ENCODE measurements around the gene KRTAP15-1.
A peak's percentile ranks its signal among the peaks of the same experiment; 100 is the strongest.

KRTAP15-1 gene

GRCh38 chr21:30439975-30440374 lies at the start of gene KRTAP15-1:
TSS of gene KRTAP15-1 (plus strand) at chr21:30440275. CDS start at chr21:30440328, 53 bp downstream.
- no peaks in the 10 kb centered on the region for H3K27me3 ChIP-seq (ENCODE audit: control insufficient read depth, insufficient read depth, low read length)
- no peaks in the 10 kb centered on the region for H3K36me3 ChIP-seq (ENCODE audit: control insufficient read depth, insufficient read depth, low read length)
- no peaks in the 10 kb centered on the region for H3K4me1 ChIP-seq (ENCODE audit: control insufficient read depth, insufficient read depth, low read length)
- no peak within 1 kb of the TSS for H3K9ac ChIP-seq (ENCODE audit: low read length)
- H3K4me3 ChIP-seq (ENCODE audit: low read length): no peak within 1 kb of the TSS
- no peak within 1 kb of the TSS for H3K27ac ChIP-seq (ENCODE audit: low read depth, low read length)

GRCh38 chr21:30391492-30392025 lies 48.5 kb upstream of the KRTAP15-1 start:
- H3K4me1 ChIP-seq (ENCODE audit: control insufficient read depth, insufficient read depth, low read length): no peaks in the 10 kb centered on the region
- H3K4me3 ChIP-seq (ENCODE audit: low read length): no peak overlapping the region
- no peaks in the 10 kb centered on the region for H3K27me3 ChIP-seq (ENCODE audit: control insufficient read depth, insufficient read depth, low read length)
- H3K36me3 ChIP-seq (ENCODE audit: control insufficient read depth, insufficient read depth, low read length): no peaks in the 10 kb centered on the region
- no peak overlapping the region for H3K27ac ChIP-seq (ENCODE audit: low read depth, low read length)
- H3K9ac ChIP-seq (ENCODE audit: low read length): no peak overlapping the region

- Histone ChIP-seq H3K27ac (ENCODE audit: low read depth, low read length) (no peak within 1 kb of the TSS), H3K36me3 (ENCODE audit: control insufficient read depth, insufficient read depth, low read length) (no peaks in the 10 kb centered on the region), H3K27me3 (ENCODE audit: control insufficient read depth, insufficient read depth, low read length) (no peaks in the 10 kb centered on the region), H3K4me1 (ENCODE audit: control insufficient read depth, insufficient read depth, low read length) (no peaks in the 10 kb centered on the region), H3K9ac (ENCODE audit: low read length) (no peak within 1 kb of the TSS), H3K4me3 (ENCODE audit: low read length) (no peak within 1 kb of the TSS)
These were observed 44.3 kb upstream of the KRTAP15-1 start, which contains the start of gene KRTAP13-1 for GRCh38 chr21:30395731-30396130. TSS of gene KRTAP13-1 (plus strand) at chr21:30396031. CDS start at chr21:30396087, 56 bp downstream.

- Histone ChIP-seq H3K27me3 (ENCODE audit: control insufficient read depth, insufficient read depth, low read length) (no peaks in the 10 kb centered on the region), H3K36me3 (ENCODE audit: control insufficient read depth, insufficient read depth, low read length) (no peaks in the 10 kb centered on the region), H3K4me1 (ENCODE audit: control insufficient read depth, insufficient read depth, low read length) (no peaks in the 10 kb centered on the region), H3K27ac (ENCODE audit: low read depth, low read length) (no peak overlapping the region), H3K4me3 (ENCODE audit: low read length) (peak overlapping the region; percentile 8), H3K9ac (ENCODE audit: low read length) (no peak overlapping the region)
These were observed 31.1 kb upstream of the KRTAP15-1 start for GRCh38 chr21:30408782-30409494.

- Histone ChIP-seq H3K36me3 (ENCODE audit: control insufficient read depth, insufficient read depth, low read length) (no peaks in the 10 kb centered on the region), H3K27ac (ENCODE audit: low read depth, low read length) (no peak overlapping the region), H3K4me3 (ENCODE audit: low read length) (no peak overlapping the region), H3K27me3 (ENCODE audit: control insufficient read depth, insufficient read depth, low read length) (no peaks in the 10 kb centered on the region), H3K9ac (ENCODE audit: low read length) (no peak overlapping the region), H3K4me1 (ENCODE audit: control insufficient read depth, insufficient read depth, low read length) (no peaks in the 10 kb centered on the region)
These were observed 24.1 kb upstream of the KRTAP15-1 start for GRCh38 chr21:30415993-30416392.

- H3K27me3 ChIP-seq (ENCODE audit: control insufficient read depth, insufficient read depth, low read length): no peaks in the 10 kb centered on the region
- no peak within 1 kb of the TSS for H3K9ac ChIP-seq (ENCODE audit: low read length)
- no peak within 1 kb of the TSS for H3K4me3 ChIP-seq (ENCODE audit: low read length)
- no peak within 1 kb of the TSS for H3K27ac ChIP-seq (ENCODE audit: low read depth, low read length)
- no peaks in the 10 kb centered on the region for H3K36me3 ChIP-seq (ENCODE audit: control insufficient read depth, insufficient read depth, low read length)
- no peaks in the 10 kb centered on the region for H3K4me1 ChIP-seq (ENCODE audit: control insufficient read depth, insufficient read depth, low read length)
These were observed 14.2 kb upstream of the KRTAP15-1 start, which contains the start of gene KRTAP13-3 for GRCh38 chr21:30425826-30426225. TSS of gene KRTAP13-3 (minus strand) at chr21:30425926. CDS start at chr21:30425912, 14 bp downstream.

GRCh38 chr21:30426731-30427130 lies 13.3 kb upstream of the KRTAP15-1 start:
- Histone ChIP-seq H3K4me1 (ENCODE audit: control insufficient read depth, insufficient read depth, low read length) (no peaks in the 10 kb centered on the region), H3K9ac (ENCODE audit: low read length) (no peak overlapping the region), H3K27ac (ENCODE audit: low read depth, low read length) (no peak overlapping the region), H3K27me3 (ENCODE audit: control insufficient read depth, insufficient read depth, low read length) (no peaks in the 10 kb centered on the region), H3K4me3 (ENCODE audit: low read length) (no peak overlapping the region), H3K36me3 (ENCODE audit: control insufficient read depth, insufficient read depth, low read length) (no peaks in the 10 kb centered on the region)

- Histone ChIP-seq H3K4me1 (ENCODE audit: control insufficient read depth, insufficient read depth, low read length) (no peaks in the 10 kb centered on the region), H3K27ac (ENCODE audit: low read depth, low read length) (no peak within 1 kb of the TSS), H3K36me3 (ENCODE audit: control insufficient read depth, insufficient read depth, low read length) (no peaks in the 10 kb centered on the region), H3K9ac (ENCODE audit: low read length) (no peak within 1 kb of the TSS), H3K27me3 (ENCODE audit: control insufficient read depth, insufficient read depth, low read length) (no peaks in the 10 kb centered on the region), H3K4me3 (ENCODE audit: low read length) (no peak within 1 kb of the TSS)
These were observed 9.9 kb upstream of the KRTAP15-1 start, which contains the start of gene KRTAP13-4 for GRCh38 chr21:30430170-30430655. TSS of gene KRTAP13-4 (plus strand) at chr21:30430220. CDS start at chr21:30430276, 56 bp downstream.

GRCh38 chr21:30434033-30434631 lies 5.9 kb upstream of the KRTAP15-1 start:
- H3K4me3 ChIP-seq (ENCODE audit: low read length): no peak overlapping the region
- no peaks in the 10 kb centered on the region for H3K27me3 ChIP-seq (ENCODE audit: control insufficient read depth, insufficient read depth, low read length)
- H3K4me1 ChIP-seq (ENCODE audit: control insufficient read depth, insufficient read depth, low read length): no peaks in the 10 kb centered on the region
- H3K36me3 ChIP-seq (ENCODE audit: control insufficient read depth, insufficient read depth, low read length): no peaks in the 10 kb centered on the region
- no peak overlapping the region for H3K27ac ChIP-seq (ENCODE audit: low read depth, low read length)
- H3K9ac ChIP-seq (ENCODE audit: low read length): no peak overlapping the region

GRCh38 chr21:30437010-30437565 lies 3.0 kb upstream of the KRTAP15-1 start:
- Histone ChIP-seq H3K27ac (ENCODE audit: low read depth, low read length) (no peak overlapping the region), H3K4me1 (ENCODE audit: control insufficient read depth, insufficient read depth, low read length) (no peaks in the 10 kb centered on the region), H3K27me3 (ENCODE audit: control insufficient read depth, insufficient read depth, low read length) (no peaks in the 10 kb centered on the region), H3K4me3 (ENCODE audit: low read length) (no peak overlapping the region), H3K36me3 (ENCODE audit: control insufficient read depth, insufficient read depth, low read length) (no peaks in the 10 kb centered on the region), H3K9ac (ENCODE audit: low read length) (no peak overlapping the region)

- no peaks in the 10 kb centered on the region for H3K36me3 ChIP-seq (ENCODE audit: control insufficient read depth, insufficient read depth, low read length)
- H3K9ac ChIP-seq (ENCODE audit: low read length): no peak overlapping the region
- no peaks in the 10 kb centered on the region for H3K4me1 ChIP-seq (ENCODE audit: control insufficient read depth, insufficient read depth, low read length)
- H3K27me3 ChIP-seq (ENCODE audit: control insufficient read depth, insufficient read depth, low read length): no peaks in the 10 kb centered on the region
- no peak overlapping the region for H3K27ac ChIP-seq (ENCODE audit: low read depth, low read length)
- no peak overlapping the region for H3K4me3 ChIP-seq (ENCODE audit: low read length)
These were observed 3.2 kb downstream of the KRTAP15-1 start for GRCh38 chr21:30443226-30443625.

GRCh38 chr21:30444204-30444603 lies 4.1 kb downstream of the KRTAP15-1 start:
- Histone ChIP-seq H3K4me1 (ENCODE audit: control insufficient read depth, insufficient read depth, low read length) (no peaks in the 10 kb centered on the region), H3K4me3 (ENCODE audit: low read length) (no peak overlapping the region), H3K9ac (ENCODE audit: low read length) (no peak overlapping the region), H3K27me3 (ENCODE audit: control insufficient read depth, insufficient read depth, low read length) (no peaks in the 10 kb centered on the region), H3K27ac (ENCODE audit: low read depth, low read length) (no peak overlapping the region), H3K36me3 (ENCODE audit: control insufficient read depth, insufficient read depth, low read length) (no peaks in the 10 kb centered on the region)

Data from rectal smooth muscle tissue (tissue), 1 donor.